ENCODE data around the gene SPI1. TPM values are rescaled to one million over a fixed set of nuclear protein-coding genes. Genes with fewer than 3 reads are reported as not detected.

The SPI1 gene
- total RNA-seq, 1 donor from 2014 or later: 295 TPM

GRCh38 chr11:47400768-47401279 is 22.5 kb upstream of the SPI1 start:
- peak; percentile 48 to 57 for ATAC-seq
- Histone ChIP-seq H3K4me3 (peak overlapping the region; percentile 61), H3K9me3 (no peaks in the 10 kb centered on the region), H3K4me1 (peaks cover 24% of the 10 kb centered on the region), H3K36me3 (no peaks in the 10 kb centered on the region), H3K27me3 (ENCODE audit: low read depth) (no peaks in the 10 kb centered on the region), H3K27ac (peak overlapping the region; percentile 75)
- no peak for TF ChIP-seq CTCF (IDR thresholded peaks at IDR 0.05)
- intact Hi-C loops (cut with DNase I): no loop called here
- no peak for DNase-seq

DNA sequence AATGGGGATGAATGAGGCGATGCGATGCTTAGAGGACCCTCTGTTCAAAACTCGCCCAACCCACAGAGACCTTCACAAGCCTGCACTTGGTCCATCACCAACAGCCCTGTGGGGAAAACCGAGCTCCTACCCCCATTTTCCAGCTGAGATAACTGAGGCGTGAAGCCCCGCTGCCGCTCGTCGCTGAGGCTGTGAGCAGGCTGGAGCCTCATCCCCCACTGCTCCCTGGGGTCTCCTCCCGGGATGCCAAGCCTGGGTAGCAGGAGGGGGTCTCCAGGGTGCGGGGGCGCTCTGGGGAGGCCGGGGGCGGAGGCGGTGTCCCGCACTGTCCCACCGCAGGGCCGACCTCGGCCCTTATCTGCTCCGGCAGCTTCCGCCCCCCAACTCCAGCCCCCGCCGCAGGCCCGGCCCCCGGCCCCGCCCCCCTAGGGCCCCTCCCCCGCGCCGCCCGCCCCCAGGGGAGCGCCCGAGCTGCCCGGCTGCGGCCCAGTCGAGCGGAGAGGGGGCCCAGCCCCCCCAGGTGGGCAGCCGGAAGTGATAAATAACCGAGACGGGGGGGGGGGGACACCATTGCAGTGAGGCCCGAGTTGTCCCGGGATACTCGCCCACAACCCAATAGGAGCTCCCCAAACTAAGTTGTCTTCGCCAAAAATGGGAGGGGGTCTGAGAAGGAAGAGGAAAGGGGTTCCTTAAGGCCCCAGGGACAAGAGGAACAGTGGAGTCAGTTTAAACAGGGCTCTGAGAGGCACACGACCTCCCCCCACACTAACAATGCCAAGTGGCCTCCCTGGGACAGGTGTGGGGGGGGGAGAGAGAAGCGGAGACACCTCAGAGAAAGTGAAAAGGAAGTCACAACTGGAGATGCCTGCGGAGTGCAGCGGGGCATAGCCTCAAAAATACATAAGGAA is 21.8 kb upstream of the SPI1 start:
- Histone ChIP-seq H3K4me3 (peak overlapping the region; percentile 61), H3K27me3 (ENCODE audit: low read depth) (no peaks in the 10 kb centered on the region), H3K27ac (peak overlapping the region; percentile 75), H3K36me3 (no peaks in the 10 kb centered on the region), H3K4me1 (peaks cover 31% of the 10 kb centered on the region), H3K9me3 (no peaks in the 10 kb centered on the region)
- DNase-seq: no peak
- peak; percentile 80 to 85 for ATAC-seq
- no peak for TF ChIP-seq CTCF (IDR thresholded peaks at IDR 0.05)
- intact Hi-C loops (cut with DNase I): no loop called here

DNA sequence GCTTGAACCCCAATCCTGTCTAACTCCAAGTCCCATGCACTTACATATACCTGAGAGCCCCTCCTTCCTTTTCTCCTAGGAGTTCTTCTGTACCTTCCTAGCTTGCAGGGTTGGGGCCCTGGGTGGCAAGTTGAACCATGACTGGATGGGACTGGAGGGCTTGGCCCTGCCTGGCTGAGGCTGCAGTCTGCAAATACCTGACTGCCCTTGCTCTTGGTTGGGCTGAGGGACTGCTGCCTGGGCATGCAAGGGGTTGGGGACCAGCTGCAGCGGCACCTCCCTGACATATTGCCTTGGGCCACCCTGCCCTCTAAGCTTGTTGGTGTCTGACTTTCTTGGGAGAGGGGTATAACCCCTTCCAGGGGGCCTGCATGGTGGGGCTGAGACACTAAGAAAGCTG is 20.2 kb upstream of the SPI1 start:
- TF ChIP-seq CTCF (IDR thresholded peaks at IDR 0.05): no peak
- DNase-seq (no peak), ATAC-seq (no peak)
- no peaks in the 10 kb centered on the region for H3K36me3 ChIP-seq
- no peaks in the 10 kb centered on the region for H3K9me3 ChIP-seq
- intact Hi-C loops (cut with DNase I): no loop called here
- H3K27ac ChIP-seq: no peak overlapping the region
- H3K4me1 ChIP-seq: peaks cover 45% of the 10 kb centered on the region
- H3K4me3 ChIP-seq: no peak overlapping the region
- H3K27me3 ChIP-seq (ENCODE audit: low read depth): no peaks in the 10 kb centered on the region

DNA sequence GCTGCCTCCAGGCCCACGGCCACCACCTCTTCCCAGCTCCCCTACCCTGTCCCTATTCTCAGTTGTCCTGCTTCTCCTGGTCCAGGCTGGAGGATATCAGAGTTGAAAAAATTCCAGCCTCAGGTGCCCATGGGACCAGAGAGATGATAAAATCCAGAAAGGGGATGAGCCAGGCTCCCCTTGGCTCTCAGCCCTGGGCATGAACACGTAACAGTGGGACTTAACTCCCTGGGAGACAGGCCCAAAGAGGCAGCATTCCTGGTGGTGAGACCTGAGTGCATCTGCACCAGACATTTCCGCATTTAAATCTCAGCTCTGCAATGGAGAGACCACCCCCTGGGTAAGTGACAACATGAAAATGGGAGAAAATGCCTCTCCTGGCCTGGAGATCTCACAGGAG is 19.7 kb upstream of the SPI1 start:
- H3K4me3 ChIP-seq: no peak overlapping the region
- H3K36me3 ChIP-seq: no peaks in the 10 kb centered on the region
- ATAC-seq (no peak), DNase-seq (no peak)
- H3K4me1 ChIP-seq: peaks cover 50% of the 10 kb centered on the region
- no peaks in the 10 kb centered on the region for H3K27me3 ChIP-seq (ENCODE audit: low read depth)
- no peak for TF ChIP-seq CTCF (IDR thresholded peaks at IDR 0.05)
- no peaks in the 10 kb centered on the region for H3K9me3 ChIP-seq
- H3K27ac ChIP-seq: no peak overlapping the region
- intact Hi-C loops (cut with DNase I): no loop called here

GRCh38 chr11:47396049-47396320 is 17.6 kb upstream of the SPI1 start:
- peak overlapping the region; percentile 93 for H3K27ac ChIP-seq
- H3K36me3 ChIP-seq: no peaks in the 10 kb centered on the region
- no peaks in the 10 kb centered on the region for H3K9me3 ChIP-seq

More at GRCh38 chr11:47396049-47396320, 17.6 kb upstream of the SPI1 start:
- H3K4me1 ChIP-seq: peaks cover 59% of the 10 kb centered on the region
- no peaks in the 10 kb centered on the region for H3K27me3 ChIP-seq (ENCODE audit: low read depth)
- no peak overlapping the region for H3K4me3 ChIP-seq
- ATAC-seq (no peak), DNase-seq (no peak)
- no peak for TF ChIP-seq CTCF (IDR thresholded peaks at IDR 0.05)
- intact Hi-C loops (cut with DNase I): no loop called here
